HG03175 (cell line): Measurements from ENCODE around the gene SLC9A9.

Experiments used
- ATAC-seq: cut with Tn5 transposase; IDR thresholded peaks from one replicate; pipeline ENCODE4 v1.9.1; 2021; ENCODE audit warnings: mild to moderate bottlenecking, moderate library complexity; ENCODE audit not compliant: unreplicated experiment

SLC9A9 gene

DNA sequence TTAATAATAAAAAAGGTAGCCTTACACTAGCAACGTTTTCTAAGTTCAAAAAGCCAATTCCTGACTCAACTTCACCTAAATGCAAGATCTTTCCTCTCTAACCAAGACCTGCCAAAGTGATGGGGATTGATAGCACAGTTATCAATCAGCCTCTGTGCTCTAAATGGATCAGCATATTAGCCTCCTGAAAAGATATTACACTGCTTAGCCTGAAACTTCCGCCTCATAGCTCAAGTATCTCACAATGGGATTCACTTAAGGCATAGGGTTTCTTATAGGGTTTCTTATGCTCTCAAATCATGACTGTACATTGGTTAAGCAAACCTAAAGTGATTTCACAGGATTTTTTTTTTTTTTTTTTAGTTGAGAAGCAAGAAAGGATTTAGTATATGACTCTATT is 436 bp upstream of the SLC9A9 start:
- peak; percentile 8 for ATAC-seq

- ATAC-seq: no peak
These were observed 4.7 kb downstream of the SLC9A9 start for GRCh38 chr3:143843587-143843986.

DNA sequence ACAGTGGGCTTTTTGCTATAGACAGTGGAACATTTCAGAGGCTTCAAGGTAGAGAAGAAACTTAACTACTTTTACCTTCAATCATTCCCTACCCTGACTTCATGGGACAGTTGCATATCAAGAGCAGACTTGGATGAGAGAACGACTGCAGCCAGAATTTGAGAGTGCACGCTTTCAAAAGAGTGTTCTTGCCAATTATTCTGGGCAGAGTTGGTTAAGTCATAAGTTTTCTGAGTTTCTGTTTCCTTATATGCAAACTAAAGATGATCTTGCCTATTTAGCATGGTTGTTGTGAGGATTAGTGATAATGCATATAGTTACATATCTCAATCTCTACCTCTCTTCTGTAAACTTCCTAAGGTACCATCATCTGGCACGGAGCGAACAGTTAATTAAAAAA is 7.6 kb downstream of the SLC9A9 start:
- no peak for ATAC-seq

DNA sequence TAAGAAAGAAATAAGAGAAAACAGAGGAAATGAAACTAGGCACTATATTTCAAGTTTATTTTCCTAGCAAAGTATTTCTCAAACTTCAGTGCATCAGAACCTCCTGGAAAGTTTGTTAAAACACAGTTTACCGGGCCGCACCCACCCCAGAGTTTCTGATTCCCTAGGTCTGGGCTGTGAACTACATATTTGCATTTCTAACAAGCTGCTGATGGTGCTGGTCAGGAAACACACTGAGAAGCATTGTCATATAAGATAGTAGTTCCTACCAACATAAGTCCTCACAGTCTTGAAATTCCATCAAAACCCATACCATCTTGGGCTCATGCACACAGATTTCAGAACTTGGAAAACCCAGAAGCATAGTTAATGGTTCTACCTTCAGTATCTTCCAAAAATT is 8.3 kb downstream of the SLC9A9 start:
- ATAC-seq: peak; percentile 79

DNA sequence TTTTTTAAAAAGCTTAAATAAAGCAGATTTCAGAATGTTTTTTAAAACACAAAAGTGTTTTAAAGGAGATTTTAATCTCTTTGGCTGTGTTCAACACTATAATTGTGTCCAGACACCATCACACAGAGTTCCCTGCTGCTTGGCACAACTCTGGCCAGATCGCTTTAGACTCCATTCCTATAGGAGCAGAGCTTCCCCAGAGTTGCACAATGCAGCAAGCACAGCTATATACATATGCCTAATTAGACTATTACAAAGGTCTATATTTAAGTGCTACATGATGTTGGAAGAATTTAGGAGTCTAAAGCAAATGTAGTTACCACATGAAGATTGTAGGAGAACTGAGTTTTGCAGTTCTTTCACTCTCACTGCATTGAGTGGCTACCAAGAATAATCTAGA is 11.2 kb downstream of the SLC9A9 start:
- ATAC-seq: no peak

- no peak for ATAC-seq
These were observed 13.0 kb downstream of the SLC9A9 start for GRCh38 chr3:143835312-143835711.

DNA sequence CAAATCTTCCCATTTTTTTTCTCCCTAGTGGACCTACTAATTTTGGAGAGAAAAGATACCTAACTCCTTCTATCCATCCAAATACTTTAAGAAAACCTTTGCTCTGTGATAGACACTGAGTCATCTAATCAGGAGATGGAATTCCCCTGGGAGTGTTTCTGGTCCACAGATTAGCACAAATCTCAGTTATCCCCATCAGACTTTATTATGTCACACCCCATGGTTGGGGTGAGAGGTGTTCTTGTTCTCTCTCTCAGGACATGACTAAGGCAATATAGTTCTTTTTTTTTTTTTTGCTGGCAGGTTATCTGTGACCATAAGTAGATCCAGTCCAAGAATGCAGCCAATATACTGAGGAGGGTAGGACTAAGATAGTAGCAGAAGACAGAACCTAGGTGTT is 15.8 kb downstream of the SLC9A9 start:
- peak; percentile 16 for ATAC-seq

GRCh38 chr3:143831994-143832393 is 16.3 kb downstream of the SLC9A9 start:
- ATAC-seq: peak; percentile 85

DNA sequence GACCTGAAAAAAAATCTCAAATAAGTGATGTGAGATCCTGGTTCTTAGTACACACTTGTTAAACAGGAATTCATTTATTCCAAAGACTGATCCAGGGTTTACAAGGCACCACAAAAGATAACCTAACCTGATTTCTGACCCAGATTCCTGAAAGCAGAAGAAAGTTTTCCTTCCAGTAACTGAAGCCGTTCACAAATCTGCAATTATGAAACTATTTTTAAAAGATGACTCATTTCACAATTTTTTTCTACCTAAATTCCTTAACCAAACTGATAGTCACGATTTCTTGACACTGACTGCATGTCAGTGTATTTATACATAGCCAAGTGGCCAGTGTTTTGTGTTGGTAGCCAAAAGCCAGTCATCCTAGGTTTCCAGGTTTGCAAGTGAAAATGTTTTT is 17.1 kb downstream of the SLC9A9 start:
- ATAC-seq: peak; percentile 48

DNA sequence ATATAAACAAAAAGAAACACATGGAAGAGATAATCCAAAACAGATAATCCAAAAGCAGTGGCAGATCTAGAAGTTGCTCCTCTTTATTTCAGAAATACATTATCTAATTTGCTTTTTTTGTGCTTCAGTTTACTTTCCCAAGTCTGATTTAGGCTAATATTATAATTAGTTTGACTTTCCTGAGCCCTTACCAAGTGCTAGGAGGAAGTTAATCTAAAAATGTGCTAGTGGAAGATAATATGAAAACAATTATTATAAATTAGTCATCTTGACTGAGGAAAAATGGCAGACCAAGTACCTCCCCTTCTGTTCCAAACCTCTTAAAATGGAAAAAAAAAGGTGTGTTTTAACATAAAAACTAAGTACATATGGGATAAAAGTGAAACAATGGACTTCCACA is 17.5 kb downstream of the SLC9A9 start:
- ATAC-seq: no peak

DNA sequence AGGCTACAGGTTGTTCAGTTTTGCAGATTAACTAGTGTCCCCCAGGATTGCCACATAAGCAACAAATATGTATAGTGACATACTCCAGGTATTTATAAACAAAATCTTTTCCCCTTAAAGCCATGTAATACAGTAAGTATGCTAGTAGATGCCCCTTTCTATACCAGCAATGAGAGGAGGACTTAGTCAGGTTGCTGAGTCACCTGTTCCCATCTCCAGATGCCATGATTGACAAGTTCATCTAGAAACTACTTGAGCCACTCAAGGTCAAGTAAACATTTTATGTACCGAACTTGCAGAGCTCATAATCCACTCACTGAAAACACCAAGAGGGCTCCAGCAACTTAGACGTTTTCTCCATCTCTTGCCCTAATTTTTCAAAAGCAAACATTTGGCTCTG is 18.2 kb downstream of the SLC9A9 start:
- ATAC-seq: no peak

DNA sequence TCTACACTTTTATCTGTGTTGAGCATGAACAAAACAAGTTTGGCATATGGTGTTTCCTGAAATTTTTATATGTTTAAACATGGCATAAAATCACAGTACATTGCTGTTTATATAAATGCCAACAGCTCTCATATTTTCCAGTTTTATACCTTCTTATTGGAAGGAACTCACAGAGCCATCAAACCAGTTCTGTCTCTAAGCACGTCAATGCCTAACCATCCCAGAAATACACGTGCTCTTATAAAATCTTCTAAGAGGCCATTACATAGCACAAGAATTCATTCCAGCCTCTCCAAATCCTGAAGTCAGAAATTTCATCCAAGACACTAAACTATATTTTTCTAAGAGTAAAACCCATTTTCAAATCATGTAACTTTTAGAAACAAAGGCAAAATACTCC is 20.8 kb downstream of the SLC9A9 start:
- ATAC-seq: no peak

DNA sequence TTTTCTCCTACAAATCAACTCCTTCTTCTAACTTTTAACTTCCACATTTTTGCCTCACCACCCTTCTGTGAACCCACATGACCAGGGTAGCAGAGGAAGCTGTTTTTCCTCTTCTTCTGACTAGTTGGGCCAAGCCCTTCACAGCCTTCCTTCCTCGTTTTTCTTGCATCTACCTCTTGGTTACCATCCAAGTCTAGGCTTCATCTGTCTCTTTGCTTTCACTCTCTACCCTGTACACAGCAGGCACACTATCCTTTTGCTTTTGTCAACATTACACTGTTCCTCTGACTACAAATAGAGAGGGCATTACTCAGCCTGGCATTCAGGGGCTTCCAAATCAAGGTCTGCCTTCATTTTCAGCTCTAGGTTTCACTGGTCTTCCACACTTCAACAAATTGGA is 22.0 kb downstream of the SLC9A9 start:
- no peak for ATAC-seq

- ATAC-seq: peak; percentile 82
These were observed 22.8 kb downstream of the SLC9A9 start for GRCh38 chr3:143825513-143825912.

GRCh38 chr3:143824735-143825385 is 23.4 kb downstream of the SLC9A9 start:
- ATAC-seq: no peak

- ATAC-seq: no peak
These were observed 25.5 kb downstream of the SLC9A9 start for GRCh38 chr3:143822798-143823197.

DNA sequence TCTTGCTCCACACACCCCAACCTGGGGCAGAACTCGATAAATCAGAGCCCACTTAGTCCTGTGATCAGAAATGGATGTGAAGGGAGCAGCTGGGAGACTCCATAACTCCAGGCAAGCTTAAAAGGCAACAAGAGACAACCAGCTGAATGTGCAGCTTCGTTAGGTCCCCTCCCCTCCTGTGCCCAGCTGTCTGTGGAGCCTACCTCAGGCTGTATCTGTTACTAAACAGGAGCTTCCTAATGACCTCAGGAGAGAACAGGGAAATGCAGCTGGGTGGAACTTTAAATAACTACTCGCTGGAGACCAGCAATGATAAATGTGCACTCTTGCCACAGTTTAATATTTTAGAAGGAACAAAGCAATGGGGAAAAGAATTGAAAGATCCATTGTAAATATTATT is 25.9 kb downstream of the SLC9A9 start:
- no peak for ATAC-seq

DNA sequence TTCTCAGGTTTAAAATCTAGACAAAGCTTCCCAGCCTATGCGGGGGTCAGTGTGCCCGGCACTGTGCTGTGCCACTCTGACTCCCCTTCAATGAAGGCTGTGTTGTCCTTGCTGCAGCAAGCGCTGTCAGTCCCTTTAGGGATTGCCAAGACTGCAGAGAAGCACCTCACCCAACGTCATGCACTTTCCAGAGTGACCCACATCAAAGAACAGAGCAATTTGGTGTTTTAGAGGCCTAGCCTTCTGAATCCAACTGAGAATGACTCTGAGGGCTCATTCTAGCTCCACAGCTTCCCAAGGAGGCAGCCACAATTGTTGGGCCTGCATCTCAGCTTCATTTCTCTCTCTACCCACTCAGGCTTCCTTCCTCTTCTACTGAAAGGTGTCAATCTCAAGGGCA is 26.4 kb downstream of the SLC9A9 start:
- ATAC-seq: no peak

- ATAC-seq: no peak
These were observed 27.6 kb downstream of the SLC9A9 start for GRCh38 chr3:143820466-143821221.

DNA sequence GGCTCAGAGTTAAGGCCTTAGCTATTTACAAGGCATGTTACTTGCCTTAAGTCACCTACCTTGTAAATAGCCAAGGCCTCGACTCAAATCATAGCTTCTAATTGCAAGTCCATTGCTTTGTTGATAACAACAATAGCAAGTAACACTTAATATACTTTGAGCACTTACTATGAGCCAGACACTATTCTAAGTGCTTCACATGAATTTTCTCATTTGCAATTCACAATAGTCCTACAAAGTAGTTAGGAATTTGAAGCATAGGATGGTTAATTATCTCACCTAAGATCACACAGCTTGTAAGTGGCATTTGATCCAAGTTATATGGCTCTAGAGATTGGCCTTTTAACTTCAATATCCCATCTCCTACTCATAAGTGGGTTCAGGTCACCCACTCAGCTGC is 28.4 kb downstream of the SLC9A9 start:
- no peak for ATAC-seq

GRCh38 chr3:143814443-143814889 is 33.8 kb downstream of the SLC9A9 start:
- peak; percentile 61 for ATAC-seq

- ATAC-seq: no peak
These were observed 35.8 kb downstream of the SLC9A9 start for GRCh38 chr3:143812481-143812880.

- no peak for ATAC-seq
These were observed 36.7 kb downstream of the SLC9A9 start for GRCh38 chr3:143811602-143812001.
